GM04504 (cell line): ENCODE measurements around the gene PSMD1.
"Not testable (repeated sequence)": the region's sequence is repeated elsewhere in the genome, so short reads cannot be mapped to it uniquely, and the experiment has no call there.

Source experiments
- DNase-seq: peaks from one replicate; pipeline ENCODE4 v3.0.0-alpha.2; 2012; ENCODE audit warnings: low read depth

Gene PSMD1

DNA sequence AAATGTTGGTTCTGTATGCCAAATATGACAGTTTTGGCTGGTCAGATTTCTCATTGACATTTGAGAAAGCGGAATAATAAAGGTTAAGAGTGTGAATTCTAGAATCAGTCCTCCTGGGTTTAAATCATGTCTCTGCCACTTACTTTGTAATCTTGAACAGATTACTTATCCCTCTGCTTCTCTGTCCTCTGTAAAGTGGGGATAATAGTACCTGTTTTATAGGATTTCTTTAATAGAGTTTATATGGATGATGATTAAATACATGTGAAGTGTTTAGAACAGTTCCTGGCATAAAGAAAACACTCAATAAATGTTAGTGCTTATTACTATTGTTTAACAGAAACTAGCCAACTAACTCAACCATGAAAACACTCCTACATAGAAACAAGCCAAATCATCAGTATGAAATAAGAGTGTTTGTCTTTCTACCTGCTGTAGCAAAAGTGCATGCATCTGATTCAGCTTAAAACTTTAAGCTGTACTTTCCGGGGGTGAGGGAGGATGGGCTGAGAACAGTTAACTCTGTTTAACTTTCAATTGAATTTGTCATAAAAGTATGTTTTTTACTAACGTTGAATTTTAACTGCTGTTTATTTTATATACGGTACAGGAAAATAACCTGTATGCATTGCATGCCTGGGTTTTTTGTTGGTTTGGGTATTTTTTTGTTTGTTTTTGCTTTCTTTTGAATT lies 61.4 kb downstream of the PSMD1 start:
- no peak for DNase-seq

DNA sequence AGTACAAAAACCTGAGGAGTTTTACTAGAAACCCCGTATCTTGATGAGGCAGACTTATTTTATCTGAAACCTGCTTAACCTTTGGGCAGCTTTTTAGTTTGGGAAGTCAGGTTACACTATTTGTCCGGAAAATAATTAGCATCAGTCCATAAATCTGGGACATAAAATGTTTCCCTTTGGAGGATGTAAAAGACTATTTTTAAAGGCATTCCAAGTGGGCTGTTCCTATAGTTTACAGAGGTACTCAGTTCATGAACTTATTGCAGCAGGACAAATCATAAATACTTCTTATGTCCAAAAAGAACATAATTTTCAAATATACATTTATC lies 61.9 kb downstream of the PSMD1 start:
- DNase-seq, result no peak

DNA sequence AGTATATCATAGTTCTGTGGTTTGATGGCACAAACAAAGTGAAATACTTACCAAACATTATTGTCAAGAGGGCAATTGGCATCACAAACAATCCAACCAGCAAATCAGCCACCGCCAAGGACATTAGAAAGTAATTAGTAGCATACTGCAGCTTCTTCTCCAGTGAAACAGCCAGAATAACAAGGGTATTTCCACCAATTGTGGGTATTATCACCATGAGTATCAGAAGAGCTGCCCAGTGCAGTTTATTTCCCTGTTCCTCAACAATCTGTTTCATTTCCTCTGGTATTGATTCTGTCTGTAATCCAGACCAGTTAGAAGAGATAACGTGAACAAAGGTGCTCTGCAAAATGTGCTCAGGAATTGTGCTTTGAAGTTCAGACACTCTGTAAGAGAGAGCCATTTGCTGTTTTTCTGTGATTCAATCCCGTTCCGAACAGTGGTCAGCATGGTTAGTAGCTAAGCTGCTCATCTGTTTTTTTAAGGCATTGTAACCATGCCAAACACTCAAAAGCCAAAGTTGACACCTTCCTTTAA lies 66.8 kb downstream of the PSMD1 start:
- no peak for DNase-seq

DNA sequence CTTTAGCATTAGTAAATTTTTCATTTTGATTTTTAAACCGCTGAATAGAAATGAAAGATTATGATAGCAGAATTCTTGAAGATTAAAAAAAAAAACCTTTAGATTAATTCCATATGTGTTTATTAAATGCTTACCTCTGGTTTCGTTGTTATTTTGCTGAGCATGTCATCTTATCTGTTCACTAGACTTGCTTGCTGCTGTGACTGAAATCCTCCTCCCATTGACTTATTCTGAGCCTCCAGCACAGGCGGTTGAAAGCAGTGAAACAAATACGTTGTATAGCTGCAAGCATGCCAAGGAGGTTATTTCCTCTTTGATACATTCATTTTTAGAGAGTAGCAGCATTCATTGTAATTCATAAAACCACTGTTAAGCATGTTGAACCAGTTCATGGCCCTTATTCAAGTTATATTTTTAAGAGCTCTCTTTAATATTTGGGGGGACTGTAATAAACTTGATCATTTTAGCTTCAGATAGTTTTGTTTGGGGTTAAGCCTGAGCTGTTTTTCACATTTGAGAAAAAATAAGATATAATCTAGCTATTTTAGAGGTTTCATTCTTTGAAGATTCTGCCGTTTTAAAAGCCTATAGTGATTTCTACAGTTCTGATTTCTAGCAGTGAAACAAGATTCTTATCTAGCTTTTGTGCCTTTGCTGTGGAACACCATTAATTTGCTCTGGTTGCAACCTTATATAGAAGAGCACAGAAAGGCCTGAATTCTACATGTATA lies 68.3 kb downstream of the PSMD1 start, which contains the start of gene HTR2B:
Gene HTR2B (minus strand): TSS at position 205 of the 731 bp plus-strand sequence. CDS start 1,278 bp downstream, outside the sequence.
- DNase-seq, result no peak

DNA sequence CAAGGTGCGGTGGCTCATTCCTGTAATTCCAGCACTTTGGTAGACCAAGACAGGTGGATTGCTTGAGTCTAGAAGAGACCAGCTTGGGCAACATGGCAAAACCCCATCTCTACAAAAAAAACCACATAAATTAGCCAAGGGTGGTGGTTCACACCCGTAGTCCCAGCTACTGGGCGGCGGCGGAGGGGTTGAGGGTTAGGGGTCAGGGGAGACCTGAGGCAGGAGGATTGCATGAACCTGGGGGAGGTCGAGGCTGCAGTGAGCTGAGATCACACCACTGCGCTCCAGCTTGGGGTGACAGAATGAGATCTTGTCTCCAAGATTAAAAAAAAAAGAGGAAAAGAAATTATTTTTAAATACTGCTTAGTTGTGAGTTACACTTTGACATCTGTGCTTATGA lies 69.5 kb downstream of the PSMD1 start:
- DNase-seq, result no peak

DNA sequence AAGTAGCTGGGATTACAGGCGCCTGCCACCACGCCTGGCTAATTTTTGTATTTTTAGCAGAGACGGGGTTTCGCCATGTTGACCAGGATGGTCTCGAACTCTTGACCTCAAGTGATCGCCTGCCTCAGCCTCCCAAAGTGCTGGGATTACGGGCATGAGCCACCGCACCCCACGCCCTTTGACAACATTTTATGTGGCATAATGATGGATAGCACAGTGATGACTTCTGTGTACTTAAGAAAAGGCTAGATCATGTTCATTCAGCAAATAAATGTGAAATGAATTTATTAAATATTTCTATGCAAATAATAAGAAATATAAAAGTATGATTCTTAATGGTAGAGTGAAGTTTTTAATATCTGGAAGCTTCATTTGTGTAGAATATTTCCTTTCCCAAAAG lies 70.8 kb downstream of the PSMD1 start:
- DNase-seq, result no peak

DNA sequence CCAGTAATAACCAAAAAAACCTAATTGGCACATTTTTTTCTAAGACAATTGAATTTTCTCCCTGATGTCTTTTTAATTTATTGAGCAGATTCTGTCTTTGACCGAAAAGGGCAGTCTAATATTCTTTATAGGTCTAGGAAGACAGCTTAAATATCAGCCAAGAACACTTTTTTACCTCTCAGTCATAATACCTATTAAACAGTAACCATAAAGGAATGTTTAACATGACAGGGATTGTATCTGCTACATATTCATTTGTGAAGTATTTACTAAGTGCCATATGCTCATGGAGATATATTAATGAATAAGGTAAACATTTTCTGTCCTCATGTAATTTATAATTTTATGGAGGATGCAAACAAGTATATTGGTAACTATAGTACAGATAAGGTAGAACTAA lies 71.3 kb downstream of the PSMD1 start:
- DNase-seq, result no peak

DNA sequence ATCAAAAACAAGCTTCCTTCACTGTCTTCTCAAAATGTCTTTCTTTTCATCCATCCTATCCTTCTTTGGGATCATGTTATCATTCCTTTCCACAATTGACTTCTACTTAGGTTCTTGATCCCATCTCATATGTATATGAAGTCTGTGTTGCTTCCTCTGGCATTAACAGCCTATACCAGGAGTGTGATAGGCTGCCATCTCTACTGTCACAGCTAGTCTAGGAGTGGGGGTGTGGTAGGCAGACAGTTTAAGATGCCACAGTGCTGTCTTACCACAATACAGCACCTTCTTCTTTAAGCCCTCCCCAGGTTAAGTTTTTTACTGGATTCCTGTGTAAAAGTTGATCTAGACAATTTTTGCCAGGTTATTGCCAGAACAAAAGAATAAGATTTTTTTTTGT lies 71.9 kb downstream of the PSMD1 start:
- no peak for DNase-seq

DNA sequence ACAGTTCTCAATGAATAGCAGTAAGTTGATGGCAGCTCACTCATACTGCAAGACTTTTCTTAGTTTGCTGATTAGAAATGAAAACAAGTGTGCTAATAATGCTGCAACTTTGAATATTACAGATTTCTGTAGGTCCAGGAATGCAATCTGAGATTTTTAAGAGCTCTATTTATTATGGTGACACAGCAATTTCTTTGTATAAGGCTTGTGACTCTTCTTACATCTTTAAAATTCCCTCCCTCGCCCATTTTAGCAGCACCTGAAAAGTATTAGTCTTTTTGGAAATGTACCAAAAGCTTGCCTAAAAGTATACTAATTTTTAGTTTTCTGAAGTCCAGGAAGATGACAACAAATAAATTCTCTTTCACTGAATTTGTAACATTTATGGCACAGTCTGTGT lies 72.5 kb downstream of the PSMD1 start:
- no peak for DNase-seq

DNA sequence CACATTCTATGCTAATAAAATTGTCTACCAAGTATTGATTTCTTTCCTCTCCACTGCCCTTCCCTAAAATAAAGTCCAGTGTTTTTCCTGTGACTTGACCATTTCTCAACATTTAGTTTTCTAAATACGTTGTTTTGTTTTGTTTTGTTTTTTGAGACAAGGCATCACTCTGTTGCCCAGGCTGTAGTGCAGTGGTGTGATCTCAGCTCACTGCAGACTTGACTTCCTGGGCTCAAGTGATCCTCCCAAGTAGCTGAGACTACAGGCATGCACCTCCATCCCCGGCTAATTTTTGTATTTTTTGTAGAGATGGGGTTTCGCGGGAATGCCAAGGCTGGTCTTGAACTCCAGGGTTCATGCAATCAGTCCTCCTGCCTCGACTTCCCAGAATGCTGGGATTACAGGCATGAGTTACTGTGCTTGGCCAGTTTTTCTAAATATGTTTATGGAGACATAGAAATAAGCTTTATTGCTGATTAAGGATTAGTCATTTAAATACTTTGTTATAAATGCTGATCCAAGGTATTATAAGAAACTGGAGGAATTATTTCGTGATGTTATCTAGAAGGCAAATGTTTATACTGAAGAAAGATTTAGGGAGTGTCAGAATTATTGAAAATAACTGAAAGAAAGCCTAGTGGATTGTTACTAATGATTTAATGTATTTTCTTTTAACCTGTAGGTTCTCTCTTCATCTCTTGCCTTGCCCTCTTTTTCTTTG lies 73.8 kb downstream of the PSMD1 start:
- DNase-seq, result no peak

DNA sequence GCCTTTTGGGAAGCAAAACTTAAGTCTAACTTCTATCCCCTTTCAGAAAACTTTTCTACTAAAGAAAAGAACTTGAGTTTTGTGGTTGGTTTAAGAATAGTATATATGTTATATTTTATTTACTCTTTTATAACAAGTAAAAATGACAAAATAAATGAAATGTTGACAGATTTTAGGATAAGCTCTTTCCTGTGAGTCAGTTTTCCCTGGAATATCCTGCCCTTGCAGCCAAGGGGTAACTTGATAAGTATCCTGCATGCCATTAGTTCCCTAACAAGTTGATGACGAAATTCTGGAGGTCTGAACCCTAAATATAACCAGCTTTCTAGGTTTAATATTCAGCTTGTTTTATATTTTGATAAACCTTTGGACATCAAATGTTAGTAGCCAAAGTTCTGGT lies 75.5 kb downstream of the PSMD1 start:
- no peak for DNase-seq

DNA sequence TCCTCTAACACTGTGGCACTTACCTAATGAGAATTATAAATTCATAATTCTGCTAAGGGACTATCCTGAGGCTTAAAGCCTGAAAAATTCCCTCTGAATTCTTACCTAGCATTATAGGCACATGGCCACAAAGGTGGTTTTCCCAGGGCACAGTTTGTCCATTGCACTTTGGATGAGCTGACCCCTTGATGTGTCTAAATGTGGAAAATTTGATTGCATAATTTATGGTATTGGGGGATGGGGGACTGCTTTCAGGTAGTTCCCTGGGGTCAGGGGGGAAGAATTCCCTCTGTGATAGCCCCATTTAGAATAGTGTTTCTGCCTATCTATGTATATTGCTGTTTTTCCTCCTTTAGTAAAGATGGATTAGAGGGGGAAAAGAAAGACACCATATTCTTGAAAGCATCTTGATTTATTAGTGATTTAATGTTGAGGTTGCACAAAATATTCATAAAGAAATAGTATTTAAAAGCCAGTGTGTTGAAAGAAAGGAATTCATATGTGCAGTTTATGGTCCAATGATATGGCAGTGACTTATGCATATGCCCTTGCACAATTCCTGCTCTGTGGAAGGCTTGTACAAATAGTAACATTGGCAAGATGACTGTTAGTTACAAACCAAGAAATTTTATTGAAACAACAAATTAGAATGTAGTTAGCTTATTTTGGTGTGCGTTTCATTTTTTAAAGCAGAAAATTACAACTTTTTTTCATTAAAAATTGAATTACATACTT lies 76.9 kb downstream of the PSMD1 start:
- no peak for DNase-seq

DNA sequence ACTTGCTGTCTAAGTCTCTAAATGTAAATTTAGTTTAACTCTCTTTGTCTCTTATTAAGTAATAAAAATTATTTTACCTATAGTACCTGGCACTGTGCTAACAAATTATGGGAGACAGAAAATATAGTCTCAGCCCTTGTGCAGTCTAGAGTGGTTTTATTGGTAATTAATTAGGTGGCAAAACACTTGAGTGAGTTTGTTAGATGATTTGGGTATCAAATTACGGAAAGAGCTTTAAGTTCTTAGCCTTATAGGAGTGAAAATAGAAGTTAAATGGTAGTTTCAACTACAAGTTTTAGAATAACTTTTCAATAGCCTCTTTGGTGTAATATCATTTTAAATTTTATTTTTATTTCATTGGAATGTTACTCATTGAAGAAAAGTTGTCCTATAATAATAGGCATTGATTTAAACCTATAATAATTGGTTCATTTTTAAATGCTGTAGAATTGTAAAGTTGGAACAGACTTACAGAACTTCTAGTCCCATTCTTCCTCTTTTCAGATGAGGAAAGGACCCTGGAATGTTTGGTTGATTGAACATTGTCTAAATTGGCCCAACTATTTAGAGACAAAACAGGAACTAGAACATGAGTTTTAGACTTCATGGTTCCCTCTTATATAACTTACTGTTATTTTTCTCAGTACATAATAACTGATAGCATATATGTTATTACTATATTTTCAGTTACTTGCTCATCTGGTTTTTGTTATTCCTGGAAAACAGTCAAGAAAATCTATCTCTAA lies 78.4 kb downstream of the PSMD1 start:
- DNase-seq, result no peak

DNA sequence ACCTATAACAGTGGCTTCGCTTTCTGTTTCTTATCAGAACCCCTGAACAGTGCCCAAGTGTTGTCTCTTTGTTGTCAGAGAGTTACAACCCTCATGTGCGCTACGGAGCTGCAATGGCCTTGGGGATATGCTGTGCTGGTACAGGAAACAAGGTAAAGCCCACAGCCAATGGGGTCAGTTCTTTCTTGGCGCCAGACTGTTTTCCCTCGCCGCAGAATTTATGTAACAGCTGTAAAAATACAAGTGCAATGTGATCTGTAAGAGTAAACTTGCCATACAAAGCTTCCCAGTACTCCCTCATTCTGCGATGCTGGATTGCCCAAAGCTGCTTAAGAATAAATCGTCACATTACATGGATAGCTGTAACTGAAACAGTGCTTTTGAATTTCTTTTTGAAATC lies 82.0 kb downstream of the PSMD1 start:
- DNase-seq, result no peak

DNA sequence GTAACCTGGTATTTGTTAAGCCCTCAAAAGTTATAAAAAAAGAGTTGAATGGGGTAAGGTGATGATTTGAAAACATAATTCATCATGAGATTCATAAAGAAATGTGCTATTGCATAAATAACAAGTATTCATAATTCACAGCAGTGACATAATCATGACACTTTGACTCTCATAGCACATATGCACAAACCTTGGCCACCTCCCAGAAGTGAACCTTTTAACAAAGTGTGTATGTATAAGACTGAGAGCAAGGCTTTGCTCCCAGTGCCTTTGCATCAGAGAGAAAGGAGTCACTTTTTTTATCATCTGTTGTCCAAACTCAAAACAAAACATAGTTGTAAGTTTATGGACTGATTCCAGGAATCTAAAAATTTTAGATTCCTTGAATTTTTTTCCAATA lies 83.1 kb downstream of the PSMD1 start:
- no peak for DNase-seq

DNA sequence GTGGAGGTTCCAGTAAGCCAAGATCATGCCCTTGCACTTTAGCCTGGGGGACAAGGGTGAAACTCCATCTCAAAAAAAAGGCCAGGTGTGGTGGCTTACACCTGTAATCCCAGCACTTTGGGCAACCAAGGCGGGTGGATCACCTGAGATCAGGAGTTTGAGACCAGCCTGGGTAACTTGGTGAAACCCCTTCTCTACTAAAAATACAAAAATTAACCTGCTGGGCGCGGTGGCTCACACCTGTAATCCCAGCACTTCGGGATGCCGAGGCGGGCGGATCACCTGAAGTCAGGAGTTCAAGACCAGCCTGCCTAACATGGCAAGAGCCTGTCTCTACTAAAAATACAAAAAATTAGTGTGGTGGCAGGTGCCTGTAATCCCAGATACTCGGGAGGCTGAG lies 84.1 kb downstream of the PSMD1 start:
- not testable (repeated sequence) for DNase-seq

DNA sequence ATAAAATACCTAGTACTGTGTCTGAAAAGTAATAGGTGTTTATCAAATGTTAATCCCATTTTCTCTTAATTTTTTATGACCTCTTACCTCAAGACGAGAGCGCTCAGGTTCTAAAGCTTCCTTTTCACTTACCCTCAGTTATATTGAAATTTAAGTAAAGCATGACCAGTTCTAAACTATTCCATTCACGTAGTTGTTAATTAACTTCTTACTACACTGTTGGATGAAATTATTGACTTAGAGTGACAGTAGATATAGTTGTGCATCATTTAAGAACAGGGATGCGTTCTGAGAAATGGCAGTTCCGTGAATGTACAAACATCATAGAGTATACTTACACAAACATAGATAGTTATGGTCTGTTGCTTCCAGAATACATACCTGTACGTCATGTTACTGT lies 88.2 kb downstream of the PSMD1 start:
- no peak for DNase-seq

DNA sequence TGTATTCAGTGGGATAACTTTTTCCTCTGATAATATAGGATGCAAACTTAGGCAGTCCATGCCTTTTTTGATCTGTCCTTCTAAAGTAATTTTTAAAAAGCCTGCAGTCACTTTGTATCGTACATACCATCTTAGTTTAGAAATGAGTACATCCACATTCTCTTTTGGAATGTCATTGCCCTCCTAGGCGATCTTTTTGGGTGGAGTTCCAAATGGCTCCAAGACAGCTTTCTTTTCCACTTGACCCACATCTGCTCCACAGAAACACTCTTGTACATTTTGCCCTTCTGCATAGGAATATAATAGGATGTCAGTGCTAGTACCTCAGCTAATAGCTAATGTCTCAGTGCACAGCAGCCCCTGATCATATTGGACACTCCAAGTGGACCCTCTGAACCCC lies 90.0 kb downstream of the PSMD1 start:
- no peak for DNase-seq

DNA sequence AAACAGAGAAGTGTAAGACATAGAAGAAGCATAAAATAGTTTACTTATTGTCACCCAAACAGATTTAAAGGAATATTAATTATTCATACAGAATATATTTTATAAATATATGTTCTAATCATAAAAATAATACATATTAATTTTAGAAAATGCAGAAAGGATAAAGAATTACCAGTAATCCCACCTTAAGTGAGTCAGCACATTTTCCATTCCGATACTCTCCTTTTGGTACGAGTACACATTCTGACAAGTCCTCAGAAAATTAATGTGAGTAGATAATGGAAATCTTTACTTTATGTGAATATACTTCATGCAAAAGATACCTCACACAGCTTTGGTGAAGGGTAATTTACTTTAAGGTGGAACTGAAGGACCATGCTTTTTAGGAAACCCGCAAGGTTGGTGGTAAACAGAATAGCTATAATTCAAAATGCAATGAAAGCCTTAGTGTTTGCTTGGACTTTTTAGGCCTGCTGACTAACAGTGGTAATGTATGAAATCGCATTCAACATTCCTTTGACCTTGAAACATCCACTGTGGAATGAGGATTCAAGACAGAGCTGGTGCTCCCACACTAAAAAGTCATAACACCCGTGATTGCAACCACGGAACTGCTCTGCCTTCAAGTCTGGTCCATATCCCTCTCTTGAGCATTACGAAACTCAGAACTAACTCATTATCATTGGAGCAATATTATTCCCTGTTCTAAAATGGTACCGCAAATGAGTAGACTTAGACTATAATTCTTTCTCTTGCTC lies 96.3 kb downstream of the PSMD1 start:
- peak; percentile 45 for DNase-seq

DNA sequence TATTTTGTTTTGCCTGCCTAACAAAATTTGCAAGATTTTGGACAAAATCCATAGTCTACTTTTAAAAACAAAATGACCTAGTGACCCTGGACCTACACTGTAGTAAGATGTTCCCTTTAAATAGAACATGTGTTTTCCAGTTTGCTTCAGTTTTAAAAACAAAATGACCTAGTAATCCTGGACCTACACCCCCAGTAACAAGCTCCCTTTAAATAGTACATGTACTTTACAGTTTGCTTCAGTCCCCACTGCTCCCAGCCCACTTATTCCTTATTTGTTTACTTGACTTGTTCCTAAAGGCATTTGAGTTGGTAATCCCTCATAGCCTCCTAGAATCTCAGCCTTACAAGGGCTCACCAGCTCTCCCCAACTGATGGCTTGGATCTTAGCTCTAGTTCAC lies 102.6 kb downstream of the PSMD1 start:
- DNase-seq, result no peak

DNA sequence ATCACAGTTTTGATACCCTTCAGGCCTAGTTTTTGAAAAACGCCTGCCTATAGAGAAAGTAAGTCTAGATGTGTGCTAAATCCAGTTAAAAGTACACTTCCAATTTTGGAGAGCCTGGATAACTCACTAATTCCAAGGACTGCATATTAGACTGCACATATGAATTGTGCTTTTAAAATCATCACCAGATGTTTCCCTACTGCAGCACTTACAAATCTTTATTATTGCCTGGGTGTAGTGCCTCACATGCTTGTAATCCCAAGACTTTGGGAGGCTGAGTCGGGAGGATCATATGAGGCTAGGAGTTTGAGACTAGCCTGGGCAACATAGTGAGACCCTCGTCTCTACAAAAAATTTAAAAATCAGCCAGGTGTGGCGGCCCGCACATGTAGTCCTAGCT lies 104.0 kb downstream of the PSMD1 start:
- DNase-seq, result no peak
